Left colon (tissue), 2 donors: ENCODE results near the gene SMPDL3B. TPM values are rescaled to one million over a fixed set of nuclear protein-coding genes. Genes with fewer than 3 reads are reported as not detected.
"Not testable (repeated sequence)": the region's sequence is repeated elsewhere in the genome, so short reads cannot be mapped to it uniquely, and the experiment has no call there.

ENCODE experiments used
- ATAC-seq: fragments of 200-7000 bp; cut with Tn5 transposase; one replicate; pipeline ENCODE4 v1.9.1; 2020; ENCODE audit warnings: mild to moderate bottlenecking, moderate library complexity
- DNase-seq, 2 donors: peaks; one replicate each; pipeline ENCODE4 v3.0.0-alpha.2; 2020
- intact Hi-C, 2 donors: fragments of 100-400 bp; cut with DNase I in 1 of 2; cut with micrococcal nuclease in 1 of 2; formaldehyde crosslinking; loops; one replicate each; pipeline versions ENCODE4 v1.11.2 to v1.14.0; 2022; cut with DNase I, micrococcal nuclease
- total RNA-seq, 2 donors: library from RNA; stranded (reverse); fragmentation: NEBNext Ultra II Directional; extraction: Animal tissue kit (Norgen Biotek cat#: 25700); gene quantifications; one replicate each; pipeline ENCODE4 v1.2.1, GENCODE V29; 2021
- donor health status: DM: no; HTN: no; CAD: no.
- donor health status: DM: yes; HTN: yes; CAD: no.

The SMPDL3B gene
- total RNA-seq, 2 donors from 2014 or later = 57.1 to 62.4 TPM

DNA sequence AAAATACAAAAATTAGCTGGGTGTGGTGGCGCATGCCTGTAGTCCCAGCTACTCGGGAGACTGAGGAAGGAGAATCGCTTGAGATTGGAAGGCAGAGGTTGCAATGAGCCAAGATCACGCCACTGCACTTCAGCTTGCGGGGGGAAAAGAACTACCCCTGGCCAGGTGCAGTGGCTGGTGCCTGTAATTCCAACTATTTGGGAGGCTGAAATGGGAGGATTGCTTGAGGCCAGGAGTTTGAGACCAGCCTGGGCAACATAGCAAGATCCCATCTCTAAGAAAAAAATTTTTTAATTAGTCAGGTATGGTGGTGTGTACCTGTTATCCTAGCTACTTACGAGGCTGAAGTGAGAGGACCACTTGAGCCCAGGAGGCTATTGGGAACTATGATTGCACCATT lies 59.7 kb downstream of the SMPDL3B start:
- intact Hi-C loops, DNase-seq, ATAC-seq: not testable (repeated sequence)

DNA sequence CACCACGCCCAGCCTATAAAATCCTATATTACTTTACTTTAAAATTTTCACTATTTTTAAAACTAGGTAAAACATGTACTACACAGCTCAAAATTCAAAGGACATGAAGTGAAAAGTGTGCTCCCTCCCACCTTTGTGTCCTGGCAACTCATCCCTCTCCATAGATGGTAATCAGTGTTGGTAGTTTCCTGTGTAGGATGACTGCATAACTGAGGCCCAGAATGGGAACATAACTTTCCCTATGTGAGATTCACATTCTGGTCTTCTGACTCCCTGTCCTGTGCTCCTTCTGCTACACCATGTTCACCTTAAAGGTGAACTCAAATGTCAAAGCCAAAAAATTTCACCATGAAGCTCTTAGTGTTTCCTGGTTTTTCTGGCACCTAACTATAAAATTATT lies 64.3 kb downstream of the SMPDL3B start:
- intact Hi-C loops = no loop called here
- DNase-seq (no peak), ATAC-seq (no peak)

DNA sequence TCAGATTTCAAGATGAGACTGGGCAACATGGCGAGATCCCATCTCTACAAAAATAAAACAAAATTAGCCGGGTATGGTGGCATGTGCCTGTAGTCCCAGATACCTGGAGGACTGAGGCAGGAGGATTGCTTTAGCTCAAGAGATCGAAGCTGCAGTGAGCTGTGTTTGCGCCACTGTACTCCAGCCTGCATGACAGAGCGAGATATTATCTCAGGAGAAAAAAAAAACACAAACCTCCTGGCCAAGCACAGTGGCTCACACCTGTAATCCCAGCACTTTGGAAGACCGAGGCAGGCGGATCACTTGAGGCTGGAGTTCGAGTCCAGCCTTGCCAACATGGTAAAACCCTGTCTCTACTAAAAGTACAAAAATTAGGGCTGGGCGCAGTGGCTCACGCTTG lies 67.8 kb downstream of the SMPDL3B start:
- intact Hi-C loops = no loop called here
- ATAC-seq (no peak), DNase-seq (no peak)

DNA sequence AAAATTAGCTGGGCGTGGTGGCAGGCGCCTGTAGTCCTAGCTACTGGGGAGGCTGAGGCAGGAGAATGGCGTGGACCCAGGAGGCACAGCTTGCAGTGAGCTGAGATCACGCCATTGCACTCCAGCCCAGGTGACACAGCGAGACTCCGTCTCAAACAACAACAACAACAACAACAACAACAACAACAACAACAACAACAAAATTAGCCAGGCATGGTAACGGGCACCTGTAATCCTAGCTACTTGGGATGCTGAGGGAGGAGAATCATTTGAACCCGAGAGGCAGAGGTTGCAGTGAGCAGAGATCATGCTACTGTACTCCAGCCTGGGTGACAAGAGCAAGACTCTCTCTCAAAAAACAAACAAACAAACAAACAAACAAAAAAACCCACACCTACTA lies 68.3 kb downstream of the SMPDL3B start:
- ATAC-seq, DNase-seq, intact Hi-C loops: not testable (repeated sequence)

Other genes starting within 250 kb of the SMPDL3B start
- gene FAM76A, start 209.0 kb upstream of the SMPDL3B start, total RNA-seq = 10 to 100 TPM; 13.9 to 15.4 TPM
- gene STX12, start 161.8 kb upstream of the SMPDL3B start, total RNA-seq = 10 to 100 TPM; 64.0 to 68.8 TPM
- gene PPP1R8, start 104.2 kb upstream of the SMPDL3B start, total RNA-seq = 10 to 100 TPM; 27.1 to 31.8 TPM
- gene THEMIS2, start 62.5 kb upstream of the SMPDL3B start, total RNA-seq = 10 to 100 TPM in 1 of 2 donors, 1 to 10 TPM in 1; 6.7 to 14.4 TPM
- 10 to 100 TPM; 21.2 to 23.1 TPM for gene RPA2, start 20.4 kb upstream of the SMPDL3B start, total RNA-seq
- gene XKR8, start 25.0 kb downstream of the SMPDL3B start, total RNA-seq = 1 to 10 TPM; 8.4 to 9.9 TPM
- gene EYA3, start 153.6 kb downstream of the SMPDL3B start, total RNA-seq = 10 to 100 TPM; 22.9 to 23.5 TPM
- gene PTAFR, start 241.7 kb downstream of the SMPDL3B start, total RNA-seq = 1 to 10 TPM; 2.4 to 3.7 TPM